NCI-H187 treated with DMSO at 0.1 percent for 48 hours (cell line): Measurements from ENCODE around the gene MT3.

Experiments
- DNase-seq: peaks from one replicate; lab custom pipeline; 2025; lab: John Stamatoyannopoulos, UW

MT3 gene

DNA sequence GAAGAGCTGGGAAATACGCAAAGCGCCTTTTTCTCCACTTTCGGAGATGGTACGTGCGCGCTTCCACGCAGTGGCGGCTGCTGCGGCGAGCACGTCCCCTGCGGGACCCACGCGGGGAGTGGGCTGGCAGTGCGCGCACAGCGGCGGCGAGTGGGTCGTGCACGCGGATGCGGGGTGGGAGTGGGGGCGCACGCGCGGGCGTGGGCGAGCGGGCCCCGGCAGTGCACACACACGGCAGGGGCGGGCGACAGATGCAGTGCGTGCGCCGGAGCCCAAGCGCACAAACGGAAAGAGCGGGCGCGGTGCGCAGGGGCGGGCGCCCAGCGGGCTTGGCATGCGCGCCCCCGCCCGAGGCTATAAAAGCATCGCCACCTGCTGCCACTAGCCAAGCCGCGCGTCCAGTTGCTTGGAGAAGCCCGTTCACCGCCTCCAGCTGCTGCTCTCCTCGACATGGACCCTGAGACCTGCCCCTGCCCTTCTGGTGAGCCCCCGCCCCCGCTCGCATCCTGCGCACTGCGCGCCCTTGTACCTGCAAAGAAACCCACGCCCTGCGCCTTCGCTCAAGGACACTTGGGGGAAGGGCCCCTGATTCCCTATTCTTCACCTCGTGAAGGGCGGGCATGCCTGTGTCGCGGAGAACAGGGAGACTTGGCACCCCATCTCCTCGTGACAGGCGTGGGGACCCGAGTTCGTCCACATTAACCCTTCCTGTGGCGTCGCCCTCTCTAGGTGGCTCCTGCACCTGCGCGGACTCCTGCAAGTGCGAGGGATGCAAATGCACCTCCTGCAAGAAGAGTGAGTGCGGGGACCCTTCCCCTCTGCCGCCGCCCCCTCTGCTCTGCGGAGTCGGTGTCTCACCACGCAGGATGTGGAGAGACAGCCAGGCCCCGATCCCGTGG lies at the start of gene MT3:
MT3 (plus strand) TSS at position 388 of the 899 bp plus-strand sequence; CDS start at position 451, 63 bp downstream.
- no peak for DNase-seq

DNA sequence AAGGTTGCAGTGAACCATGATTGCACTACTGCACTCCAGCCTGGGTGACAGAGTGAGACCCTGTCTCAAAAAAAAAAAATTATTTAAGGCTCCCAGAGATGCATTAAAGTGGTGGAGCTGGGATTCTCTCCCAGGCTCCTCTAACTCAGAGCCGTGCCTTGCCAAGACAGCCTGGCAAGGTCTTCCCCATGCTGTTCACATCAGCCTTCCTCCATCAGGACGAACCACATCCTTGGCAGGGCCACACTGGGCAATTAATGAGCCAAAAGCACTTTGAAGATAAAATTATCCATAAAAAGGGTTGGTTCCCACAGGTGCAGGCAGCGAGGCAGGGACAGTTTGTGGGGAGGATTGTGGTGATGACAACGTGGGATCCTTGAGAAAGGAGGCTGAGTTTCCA lies 49.7 kb upstream of the MT3 start:
- DNase-seq: no peak

DNA sequence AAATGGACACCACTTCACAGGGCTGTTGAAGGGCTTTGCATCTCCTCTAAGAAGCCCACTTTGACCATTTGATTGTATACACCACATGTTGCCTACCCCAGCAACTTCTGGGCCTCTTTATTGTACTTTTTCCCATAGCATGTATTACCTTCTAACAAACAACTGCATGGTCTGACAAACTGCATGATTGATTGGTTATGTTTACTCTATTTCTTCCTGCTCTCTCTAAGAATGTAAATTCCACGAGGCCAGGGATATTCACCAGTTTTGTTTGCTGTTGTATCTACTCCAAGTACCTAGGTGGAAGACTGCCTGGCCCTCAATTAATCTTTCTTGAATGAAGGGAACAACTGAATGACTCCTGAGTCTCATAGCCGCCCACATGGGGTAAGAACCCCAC lies 47.3 kb upstream of the MT3 start:
- no peak for DNase-seq

DNA sequence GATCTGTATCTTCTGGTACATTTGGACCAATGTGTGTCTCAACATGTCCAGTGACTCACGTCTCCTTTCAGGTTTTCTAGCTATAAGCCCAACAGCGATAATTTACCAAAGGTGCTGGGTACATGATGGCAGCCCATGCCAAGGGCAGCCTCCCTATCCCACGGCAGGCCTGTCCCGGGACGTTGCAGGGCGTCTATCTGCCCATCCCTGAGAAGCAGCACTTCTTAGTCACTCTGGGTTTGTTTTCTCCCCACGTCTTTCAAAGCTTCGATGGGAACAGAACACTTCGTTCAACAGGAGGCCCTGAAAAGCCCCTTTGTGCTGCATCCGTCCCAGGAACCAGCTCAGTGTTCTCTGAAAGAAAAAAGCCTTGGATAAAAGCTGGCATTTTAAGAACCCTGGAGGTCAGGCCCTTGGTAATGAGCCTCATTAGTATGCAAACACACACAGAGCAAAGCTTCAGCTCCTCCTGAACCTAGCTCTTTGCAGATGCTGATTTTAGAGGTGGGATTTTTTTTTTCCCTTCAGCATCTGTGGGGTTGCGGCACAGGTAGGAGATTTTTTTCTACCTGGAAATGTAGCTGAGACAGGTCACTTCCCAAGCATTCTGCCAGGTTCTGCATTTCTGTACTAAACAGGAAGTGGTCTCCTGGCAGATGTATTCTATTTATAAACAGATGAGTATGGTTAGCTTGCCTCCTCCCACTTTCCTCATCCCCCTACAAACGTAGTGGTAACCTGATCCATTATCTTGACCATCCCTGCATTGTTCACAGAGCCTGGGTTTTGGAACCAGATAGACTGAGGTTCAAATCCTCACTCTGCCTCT lies 42.0 kb upstream of the MT3 start:
- DNase-seq: no peak

DNA sequence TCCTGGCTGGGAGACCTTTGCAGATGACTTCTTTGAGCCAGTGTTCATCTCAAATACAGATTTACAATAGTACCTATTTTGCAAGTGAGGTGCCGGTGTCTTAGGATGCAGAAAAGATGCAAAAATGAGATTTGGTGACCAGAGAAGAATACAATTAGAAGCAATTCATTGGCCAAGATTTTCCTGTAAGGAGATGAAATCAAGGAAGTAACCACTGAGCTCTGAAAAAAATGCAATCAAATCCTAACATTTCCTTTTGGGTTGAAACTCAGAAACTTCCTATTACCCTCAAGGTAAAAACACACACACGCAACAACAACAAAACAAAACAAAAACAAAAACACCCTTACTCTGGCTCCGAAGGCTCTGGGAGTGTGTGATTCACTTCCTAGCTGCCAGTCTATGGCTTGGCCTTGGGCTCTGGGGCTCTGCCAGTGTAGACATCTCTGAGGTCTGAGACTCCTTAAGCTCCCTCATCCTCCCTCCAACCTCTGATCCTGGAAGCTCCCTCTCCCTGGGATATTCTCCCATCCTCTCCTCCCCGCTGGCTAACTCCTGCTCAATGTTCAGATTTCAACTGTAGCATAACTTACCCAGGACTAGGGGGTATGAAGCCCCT lies 41.3 kb upstream of the MT3 start:
- DNase-seq: no peak

DNA sequence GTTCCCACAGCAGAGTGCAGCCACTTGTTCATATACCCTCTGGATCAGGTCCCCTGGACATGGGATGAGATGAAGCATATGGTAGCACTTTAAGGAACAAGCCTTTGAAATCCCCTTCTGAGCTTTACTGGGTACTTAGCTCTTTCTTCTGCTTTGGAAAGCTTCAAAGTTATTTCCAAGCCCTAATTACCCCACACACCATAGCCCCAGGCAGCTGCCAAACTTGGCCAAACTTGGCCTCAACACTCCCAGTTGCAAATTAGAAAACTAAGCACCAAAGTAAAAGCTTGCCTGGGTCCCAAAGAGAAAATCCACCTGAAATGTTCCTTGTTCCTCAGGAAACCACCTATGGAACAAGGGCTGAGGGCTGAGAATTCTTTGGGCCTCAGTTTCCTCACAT lies 40.2 kb upstream of the MT3 start:
- no peak for DNase-seq

DNA sequence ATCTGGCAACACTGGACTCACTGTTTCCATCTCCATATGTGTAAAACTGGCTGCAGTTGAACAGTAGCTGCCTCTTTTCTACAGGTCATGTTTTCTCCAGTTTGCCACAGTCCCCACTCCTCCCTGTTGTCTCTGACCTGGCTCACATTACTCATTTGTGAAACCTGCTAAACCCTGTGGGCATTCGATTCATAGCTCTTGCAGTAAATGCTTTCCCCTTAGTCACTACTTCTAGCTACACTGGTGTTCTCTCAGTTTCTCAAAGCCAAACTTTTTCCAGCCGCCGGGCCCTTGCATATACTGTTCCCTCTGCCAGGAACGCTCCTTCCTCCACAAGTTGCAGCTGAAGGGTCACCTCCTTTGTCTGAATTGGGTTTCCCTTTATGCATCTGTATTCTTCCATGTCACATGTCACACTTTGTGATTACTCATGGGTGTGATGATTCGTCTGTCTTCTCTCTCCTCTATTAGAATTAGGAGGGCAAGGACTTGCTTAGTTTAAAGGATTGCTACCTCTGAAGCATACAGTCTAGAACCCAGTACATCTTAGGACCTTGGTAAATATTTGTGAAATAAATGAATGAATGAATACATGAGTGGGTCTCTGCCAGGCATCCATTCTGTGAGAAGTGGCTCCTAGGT lies 39.5 kb upstream of the MT3 start:
- DNase-seq: no peak

DNA sequence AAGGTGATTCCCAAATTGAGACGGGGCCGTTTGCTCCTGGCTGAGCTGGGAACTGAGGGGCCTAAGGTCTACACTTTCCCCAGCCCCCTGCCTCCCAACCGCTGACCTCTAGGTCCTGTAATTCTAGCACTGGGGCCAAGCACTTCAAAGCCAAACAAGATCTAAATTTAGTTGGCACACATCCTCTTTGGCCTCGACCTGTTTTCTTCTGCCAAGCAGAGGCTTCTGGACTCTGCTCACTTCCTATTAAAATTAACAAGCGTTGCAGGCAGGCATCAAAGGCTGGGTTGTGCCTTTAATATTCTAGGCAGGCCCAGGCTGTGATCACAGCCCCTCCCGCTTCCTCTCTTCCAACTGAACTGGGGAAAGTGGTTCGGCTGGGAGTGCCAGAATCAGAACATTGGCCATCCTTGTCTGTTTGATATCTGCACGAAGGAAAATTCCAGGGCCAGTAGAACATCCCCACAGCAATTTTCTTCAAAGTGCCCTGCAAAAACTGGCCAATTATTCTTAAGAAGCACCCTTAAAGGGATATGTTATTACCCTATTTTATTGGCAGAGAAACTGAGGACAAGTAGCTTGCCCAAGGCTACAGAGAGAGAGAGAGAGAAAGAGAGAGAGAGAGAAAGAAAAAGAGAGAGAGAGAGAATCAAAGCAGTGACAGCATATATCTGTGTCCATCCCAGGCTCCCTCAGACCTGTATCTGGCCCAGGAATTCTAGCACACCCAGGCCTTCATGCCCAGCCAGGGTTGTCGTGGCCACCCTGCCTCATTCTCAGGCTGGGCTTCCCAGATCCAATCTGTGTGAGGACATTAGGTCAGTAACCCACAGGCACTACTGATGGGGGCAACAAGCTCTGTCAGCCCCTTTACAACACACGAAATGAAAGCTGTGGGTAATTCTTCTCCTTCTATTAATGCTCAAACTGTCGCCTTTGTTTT lies 37.3 kb upstream of the MT3 start:
- no peak for DNase-seq

DNA sequence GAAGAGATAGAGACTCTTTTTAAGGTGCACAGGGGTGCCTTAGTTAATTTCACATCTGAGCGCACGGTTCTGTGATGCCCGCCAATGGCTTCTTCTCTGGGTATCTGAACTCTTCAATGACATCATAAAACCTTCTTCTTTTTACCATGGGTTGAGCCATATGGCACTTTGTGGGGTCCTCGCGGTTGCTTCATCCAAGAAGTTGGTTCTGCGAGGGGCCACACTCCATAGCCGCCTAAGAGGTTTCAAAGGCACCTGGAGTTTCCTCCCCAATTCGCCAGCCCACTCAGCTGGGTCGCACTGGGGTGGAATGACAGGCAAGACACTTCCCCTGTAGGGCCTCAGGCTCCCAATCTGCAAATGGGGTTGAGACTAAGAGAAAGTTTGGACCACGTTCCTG lies 34.9 kb upstream of the MT3 start:
- no peak for DNase-seq

DNA sequence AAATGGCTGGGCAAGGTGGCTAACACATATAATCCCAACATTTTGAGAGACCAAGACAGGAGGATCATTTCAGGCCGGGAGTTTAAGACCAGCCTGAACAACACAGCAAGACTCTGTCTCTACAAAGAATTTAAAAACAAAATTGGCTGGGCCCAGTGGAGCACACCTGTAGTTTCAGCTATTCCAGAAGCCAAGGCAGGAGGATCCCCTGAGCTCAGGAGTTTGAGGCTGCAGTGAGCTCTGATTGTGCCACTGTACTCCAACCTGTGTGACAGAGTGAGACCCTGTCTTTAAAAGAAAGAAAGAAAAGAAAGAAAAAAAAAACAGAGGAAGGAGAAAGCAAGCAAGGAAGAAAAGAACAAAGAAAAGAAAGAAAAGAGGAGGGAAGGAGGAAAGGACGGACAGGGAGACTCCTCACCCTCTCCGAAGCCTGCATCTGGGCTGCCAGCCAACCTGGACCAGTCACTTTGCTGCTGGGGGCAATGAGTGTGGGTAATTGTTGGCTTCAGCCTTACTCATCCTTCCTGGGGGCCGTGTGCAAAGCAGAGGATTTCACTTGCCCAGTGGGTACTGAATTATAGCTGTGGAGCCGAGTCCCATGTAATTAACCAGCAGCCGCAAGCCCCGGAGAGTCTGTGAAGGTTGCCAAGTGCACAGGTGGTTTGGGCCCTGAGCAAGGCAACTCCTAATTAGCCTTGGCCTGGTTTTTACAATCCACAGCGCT lies 31.1 kb upstream of the MT3 start:
- no peak for DNase-seq

DNA sequence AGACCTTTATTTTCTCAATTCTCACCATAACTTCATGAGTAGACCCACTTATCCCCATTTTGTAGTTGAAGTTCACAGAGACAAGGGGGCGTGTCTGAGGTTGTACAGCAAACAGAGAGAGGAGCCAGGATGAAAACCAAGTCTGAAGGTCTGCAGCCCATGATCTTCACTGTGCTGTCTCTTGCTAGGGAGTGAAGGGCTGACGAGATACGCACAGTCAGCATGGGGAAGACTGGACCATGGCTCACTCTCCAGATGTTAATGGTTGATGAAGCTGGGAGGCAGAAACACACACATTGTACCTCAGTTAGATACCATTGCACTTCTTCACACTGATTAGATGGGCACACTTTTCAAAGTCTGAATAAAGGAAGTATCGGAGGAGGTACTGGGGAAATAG lies 30.2 kb upstream of the MT3 start:
- DNase-seq: no peak

DNA sequence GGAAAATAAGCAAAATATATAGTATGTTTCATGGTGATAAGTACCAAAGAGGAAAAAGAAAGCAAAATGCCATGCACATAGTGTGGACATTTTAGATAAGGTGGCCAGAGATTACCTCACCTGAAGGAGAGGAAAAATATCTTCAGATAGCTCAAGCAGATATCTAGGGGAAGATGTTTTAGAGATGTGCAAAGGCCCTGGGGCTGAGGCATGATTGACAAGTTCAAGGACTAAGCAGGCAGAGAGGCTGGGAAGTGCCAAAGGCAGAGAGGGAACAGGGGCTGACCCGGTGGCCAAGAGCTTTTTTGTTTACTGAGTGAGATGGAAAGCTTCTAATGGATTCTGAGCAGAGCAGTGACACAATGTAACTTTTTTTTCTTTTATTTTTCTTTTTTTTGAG lies 28.9 kb upstream of the MT3 start:
- no peak for DNase-seq

DNA sequence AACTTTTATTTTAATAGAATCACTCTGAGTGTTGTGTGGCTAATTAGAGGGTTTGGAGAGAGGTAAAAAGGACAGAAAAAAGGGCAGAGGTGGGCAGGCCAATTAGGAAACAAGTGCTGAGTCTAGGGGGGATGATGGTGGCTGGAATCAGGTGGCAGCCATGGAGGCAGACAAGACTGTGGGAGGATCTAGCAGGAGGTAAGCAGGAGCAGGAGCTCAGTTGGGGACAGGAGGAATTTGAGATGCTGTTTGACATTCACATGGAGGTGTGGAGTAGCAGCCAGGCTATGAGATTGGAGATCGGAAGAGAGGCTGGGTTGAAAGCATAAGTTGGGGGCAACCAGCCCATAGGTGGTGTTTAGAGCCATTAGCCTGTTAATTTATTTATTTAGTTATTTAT lies 28.2 kb upstream of the MT3 start:
- DNase-seq: no peak

DNA sequence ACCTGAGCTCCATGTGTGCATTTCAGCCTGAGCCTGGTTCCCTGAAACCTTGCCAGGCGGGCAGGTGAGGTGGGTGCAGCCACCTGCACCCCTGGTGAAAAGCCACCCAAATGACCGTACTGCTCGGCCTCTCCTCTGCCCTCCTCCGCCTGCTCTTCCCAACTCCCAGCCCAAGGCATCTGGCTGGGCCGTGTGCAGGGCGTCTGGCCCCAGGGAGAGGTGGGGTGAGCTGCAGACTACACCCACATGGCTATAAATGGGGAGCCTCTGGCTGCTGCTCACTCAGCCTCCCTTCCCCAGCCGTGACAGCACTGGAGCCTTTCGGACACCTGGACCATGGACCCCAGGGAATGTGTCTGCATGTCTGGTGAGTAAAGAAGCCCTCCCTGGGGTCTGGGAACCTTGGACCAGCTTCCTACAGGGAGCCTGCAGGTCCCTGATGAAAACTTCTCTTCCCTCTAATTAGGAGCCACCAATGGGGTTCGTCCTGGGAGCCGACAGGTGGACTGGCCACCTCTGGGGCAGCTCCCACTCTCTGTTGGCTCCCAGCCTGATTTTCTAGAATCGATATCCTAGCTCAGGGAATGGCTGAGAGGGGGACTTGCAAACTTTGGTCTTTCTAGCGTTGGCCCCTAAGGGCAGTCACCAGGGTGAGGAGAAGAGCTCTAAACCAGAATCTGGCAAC lies 24.4 kb upstream of the MT3 start, which contains the start of gene MT4:
MT4 (plus strand) TSS at position 281 of the 685 bp plus-strand sequence; CDS start at position 337, 56 bp downstream.
- no peak for DNase-seq

DNA sequence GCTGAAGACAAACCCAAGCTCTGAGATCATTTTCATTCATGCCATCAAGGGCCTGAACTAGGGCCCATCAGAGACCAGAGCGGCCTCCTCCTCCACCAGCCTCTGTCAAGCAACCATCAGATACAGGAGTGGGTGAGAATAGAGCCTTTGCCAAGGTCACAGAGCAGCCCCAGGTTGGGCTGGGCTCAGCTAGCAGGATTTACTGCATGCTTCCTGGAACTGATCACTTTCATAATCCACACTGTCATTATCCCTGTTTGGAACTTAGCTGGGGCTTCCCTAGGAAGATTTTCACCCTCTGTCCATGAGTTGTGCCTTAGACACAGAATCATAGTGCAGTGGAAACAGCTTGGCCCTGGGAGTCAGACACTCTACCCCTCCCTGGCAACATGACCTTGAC lies 19.4 kb upstream of the MT3 start:
- no peak for DNase-seq

DNA sequence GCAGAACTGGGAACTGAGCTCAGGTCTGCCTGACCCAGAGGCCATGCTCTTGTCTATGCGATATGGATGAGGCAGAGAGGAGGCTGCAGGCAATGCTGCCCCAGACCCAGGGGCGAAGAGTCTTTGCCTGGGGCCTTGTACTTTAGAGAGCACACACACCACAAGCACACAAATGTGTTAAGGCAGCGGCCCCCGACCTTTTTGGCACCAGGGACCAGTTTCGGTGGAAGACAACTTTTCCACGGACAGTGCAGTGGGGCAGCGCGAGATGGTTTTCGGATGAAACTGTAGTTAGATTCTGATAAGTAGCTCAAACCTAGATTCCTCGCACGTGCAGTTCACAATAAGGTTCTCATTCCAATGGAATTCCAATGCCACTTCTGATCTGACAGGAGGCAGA lies 17.8 kb upstream of the MT3 start:
- DNase-seq: no peak

DNA sequence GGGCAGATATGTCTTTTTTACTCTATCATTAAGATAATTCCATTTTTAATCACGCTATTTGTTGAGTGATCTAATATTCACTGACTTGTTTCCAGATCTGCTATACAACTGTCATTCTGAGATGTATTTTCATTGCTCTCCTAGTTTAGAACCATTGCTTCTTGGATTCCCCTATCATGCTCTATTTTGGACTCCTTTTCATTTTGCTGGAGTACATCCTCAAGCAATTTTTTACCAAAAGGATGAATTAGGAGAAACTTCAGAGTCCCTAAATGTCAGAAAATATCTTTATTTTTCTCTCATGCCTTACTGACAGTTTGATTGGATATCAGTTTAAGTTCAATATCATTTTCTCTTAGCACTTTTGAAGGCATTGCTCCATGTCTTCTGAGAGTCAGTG lies 14.7 kb upstream of the MT3 start:
- DNase-seq: no peak

DNA sequence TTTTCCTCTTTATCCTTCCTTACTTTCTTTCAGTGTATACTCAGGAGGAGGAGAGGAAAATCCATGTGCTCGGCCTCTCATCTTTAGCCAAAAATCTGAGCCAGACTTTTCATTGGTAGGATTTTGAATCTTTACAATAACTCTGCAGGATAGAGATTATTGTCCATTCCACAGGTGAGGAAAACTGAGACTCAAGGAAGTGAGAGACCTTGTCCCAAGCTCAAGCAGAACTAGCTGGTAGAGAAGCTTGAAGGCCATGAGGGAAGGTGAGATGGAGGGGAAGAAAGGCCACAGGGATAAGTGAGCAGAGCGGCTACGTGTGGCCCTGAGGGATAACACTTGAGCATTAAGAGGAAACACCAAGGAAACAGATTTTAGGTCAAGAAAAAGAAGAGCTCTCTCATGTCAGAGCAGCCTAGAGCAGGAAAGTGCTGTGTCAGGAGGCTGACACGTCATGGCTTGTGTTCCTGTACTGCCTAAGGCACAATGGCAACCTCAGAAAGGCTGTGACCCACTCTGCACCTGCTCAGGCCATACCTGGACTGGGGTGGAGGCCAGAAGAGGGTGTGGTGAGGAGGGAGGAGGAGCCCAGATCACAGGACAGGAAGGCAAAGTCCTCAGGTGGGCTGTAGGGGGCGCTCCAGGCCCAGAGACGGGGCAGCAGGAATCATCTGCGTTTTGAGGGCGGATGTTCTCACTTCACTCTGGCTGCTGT lies 12.6 kb upstream of the MT3 start:
- DNase-seq: peak; percentile 12

DNA sequence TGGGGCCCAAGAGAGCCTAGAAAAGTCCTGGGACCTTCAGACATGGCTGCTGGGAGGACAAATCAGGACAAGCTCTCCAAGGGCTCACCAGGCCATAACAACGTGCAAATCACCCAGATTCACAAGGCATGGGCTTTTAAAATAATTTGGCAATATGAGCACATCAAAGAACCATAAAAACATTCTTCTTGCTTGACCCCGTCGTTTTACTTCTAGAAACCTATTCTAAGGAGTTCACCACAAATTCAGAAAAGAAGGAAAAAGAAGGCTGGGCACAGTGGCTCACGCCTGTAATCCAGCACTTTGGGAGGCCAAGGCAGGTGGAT lies 12.1 kb upstream of the MT3 start:
- no peak for DNase-seq
